Mesenchymal stem cell (in vitro differentiated cells and primary cell): ENCODE data around the gene ASXL1.

Experiments
- DNase-seq: peaks from one replicate; pipeline ENCODE4 v3.0.0-alpha.2; 2013
- H2AFZ ChIP-seq: one replicate; pipeline ENCODE4 v1.6.1; 2013; ENCODE audit warnings: low read depth, mild to moderate bottlenecking, control low read depth, inconsistent platforms, low read length, moderate library complexity
- H2AK5ac ChIP-seq: 2 replicates; pipeline ENCODE4 v1.6.1; 2013; ENCODE audit warnings: low read length, moderate library complexity, mild to moderate bottlenecking, inconsistent platforms; ENCODE audit not compliant: severe bottlenecking
- H2BK120ac ChIP-seq: one replicate; pipeline ENCODE4 v1.6.1; 2013; ENCODE audit warnings: low read depth, mild to moderate bottlenecking, inconsistent platforms, low read length, moderate library complexity
- H2BK12ac ChIP-seq, 2 experiments: one replicate each; pipeline ENCODE4 v1.6.1; 2013; ENCODE audit warnings: inconsistent platforms in 2 of 2, low read length in 2 of 2, mild to moderate bottlenecking in 2 of 2, moderate library complexity in 2 of 2, control low read depth in 1 of 2
- H2BK15ac ChIP-seq: one replicate; pipeline ENCODE4 v1.6.1; 2013; ENCODE audit warnings: mild to moderate bottlenecking, low read depth, inconsistent platforms; ENCODE audit not compliant: poor library complexity, severe bottlenecking
- H2BK5ac ChIP-seq: 2 replicates; pipeline ENCODE4 v1.6.1; 2013; ENCODE audit warnings: low read depth, mild to moderate bottlenecking, low read length, control low read depth, inconsistent platforms; ENCODE audit not compliant: poor library complexity, severe bottlenecking
- H3K14ac ChIP-seq, 2 experiments: one replicate each; pipeline ENCODE4 v1.6.1; 2013; ENCODE audit warnings: inconsistent platforms in 2 of 2, low read length in 2 of 2, control low read depth in 1 of 2, mild to moderate bottlenecking in 1 of 2, moderate library complexity in 1 of 2
- H3K18ac ChIP-seq, 2 experiments: one replicate each; pipeline ENCODE4 v1.6.1; 2013; ENCODE audit warnings: inconsistent platforms in 2 of 2, low read length in 2 of 2, control low read depth in 1 of 2, low read depth in 1 of 2, mild to moderate bottlenecking in 1 of 2
- H3K23ac ChIP-seq, 2 experiments: one replicate each; pipeline ENCODE4 v1.6.1; 2013; ENCODE audit warnings: inconsistent platforms in 2 of 2, low read length in 2 of 2, mild to moderate bottlenecking in 2 of 2, moderate library complexity in 2 of 2, control low read depth in 1 of 2
- H3K27ac ChIP-seq: 2 replicates; pipeline ENCODE4 v1.5.1; 2013; ENCODE audit warnings: mild to moderate bottlenecking, moderate library complexity, low read length, control low read depth, inconsistent platforms; ENCODE audit not compliant: poor library complexity, severe bottlenecking
- H3K27me3 ChIP-seq, 2 experiments: 2 replicates each; pipeline versions ENCODE4 v1.6.1 to v1.7.0; 2013; ENCODE audit warnings: low read length in 2 of 2, mild to moderate bottlenecking in 2 of 2, moderate library complexity in 2 of 2, control low read depth in 1 of 2, inconsistent platforms in 1 of 2; ENCODE audit not compliant: control insufficient read depth in 1 of 2, insufficient read depth in 1 of 2
- H3K36me3 ChIP-seq, 2 experiments: 2 replicates each; pipeline versions ENCODE4 v1.6.1 to v1.7.0; 2013; ENCODE audit warnings: low read length in 2 of 2, control low read depth in 1 of 2, inconsistent platforms in 1 of 2, low read depth in 1 of 2, mild to moderate bottlenecking in 1 of 2; ENCODE audit not compliant: insufficient read depth in 2 of 2, control insufficient read depth in 1 of 2
- H3K4ac ChIP-seq, 2 experiments: one replicate each; pipeline ENCODE4 v1.6.1; 2013; ENCODE audit warnings: inconsistent platforms in 2 of 2, low read length in 2 of 2, mild to moderate bottlenecking in 2 of 2, moderate library complexity in 2 of 2, control low read depth in 1 of 2, low read depth in 1 of 2
- H3K4me1 ChIP-seq: 2 replicates; pipeline ENCODE4 v1.6.1; 2013; ENCODE audit warnings: low read depth, low read length, control low read depth; ENCODE audit not compliant: control insufficient read depth, insufficient read depth
- H3K4me2 ChIP-seq: 2 replicates; pipeline ENCODE4 v1.6.1; 2013; ENCODE audit warnings: low read length, mild to moderate bottlenecking, inconsistent platforms; ENCODE audit not compliant: poor library complexity, severe bottlenecking
- H3K4me3 ChIP-seq, 2 experiments: 2 replicates each; pipeline versions ENCODE4 v1.5.1 to v1.7.0; 2013; ENCODE audit warnings: low read length in 2 of 2, mild to moderate bottlenecking in 2 of 2, control low read depth in 1 of 2, low read depth in 1 of 2; ENCODE audit not compliant: insufficient read depth in 1 of 2
- H3K79me1 ChIP-seq: replicated peaks from 2 replicates; pipeline ENCODE4 v1.6.1; 2013; ENCODE audit warnings: mild to moderate bottlenecking, control low read depth, low read length, inconsistent platforms; ENCODE audit not compliant: poor library complexity, severe bottlenecking
- H3K9ac ChIP-seq: 2 replicates; pipeline ENCODE4 v1.7.0; 2013; ENCODE audit warnings: mild to moderate bottlenecking, low read length, moderate library complexity
- H3K9me3 ChIP-seq: 2 replicates; pipeline ENCODE4 v1.7.0; 2013; ENCODE audit warnings: mild to moderate bottlenecking, low read length; ENCODE audit not compliant: control insufficient read depth
- H4K8ac ChIP-seq: one replicate; pipeline ENCODE4 v1.6.1; 2013; ENCODE audit warnings: inconsistent platforms, mild to moderate bottlenecking, low read length, moderate library complexity
- H4K91ac ChIP-seq: one replicate; pipeline ENCODE4 v1.6.1; 2013; ENCODE audit warnings: mild to moderate bottlenecking, low read length, inconsistent platforms
- WGBS: methylation state at CpG from one replicate; pipeline ENCODE4 v1.1.7; 2013; ENCODE audit warnings: mixed read lengths; 5-methylcytosine and 5-hydroxymethylcytosine counted together

ASXL1 gene

GRCh38 chr20:32488066-32488838 is 130.1 kb downstream of the ASXL1 start:
- H3K9me3 ChIP-seq, result peaks cover 5% of the 10 kb centered on the region
- over 99% methylated on average over 7 of the region's 7 CpGs for WGBS
- no peak overlapping the region for H3K4ac ChIP-seq

More at GRCh38 chr20:32488066-32488838, 130.1 kb downstream of the ASXL1 start:
- Histone ChIP-seq H3K9ac (no peak overlapping the region), H2BK12ac (no peak overlapping the region), H2BK120ac (no peak overlapping the region), H2BK5ac (no peak overlapping the region), H3K18ac (no peak overlapping the region), H3K36me3 (no peaks in the 10 kb centered on the region), H3K23ac (no peak overlapping the region), H4K91ac (no peak overlapping the region), H3K27ac (no peak overlapping the region), H2AK5ac (no peak overlapping the region), H3K4me1 (peaks cover 8% of the 10 kb centered on the region), H3K14ac (no peak overlapping the region), H3K79me1 (peaks cover 5% of the 10 kb centered on the region), H2BK15ac (no peak overlapping the region), H3K4me3 (no peak overlapping the region), H4K8ac (no peak overlapping the region), H3K4me2 (no peak overlapping the region), H2AFZ (no peak overlapping the region), H3K27me3 (peaks cover 0 to 5% of the 10 kb centered on the region in 2 experiments)
- DNase-seq, result no peak
